Measurements from ENCODE around the gene ZNF791.
"Not testable (repeated sequence)": the region's sequence is repeated elsewhere in the genome, so short reads cannot be mapped to it uniquely, and the experiment has no call there.

ZNF791 gene

DNA sequence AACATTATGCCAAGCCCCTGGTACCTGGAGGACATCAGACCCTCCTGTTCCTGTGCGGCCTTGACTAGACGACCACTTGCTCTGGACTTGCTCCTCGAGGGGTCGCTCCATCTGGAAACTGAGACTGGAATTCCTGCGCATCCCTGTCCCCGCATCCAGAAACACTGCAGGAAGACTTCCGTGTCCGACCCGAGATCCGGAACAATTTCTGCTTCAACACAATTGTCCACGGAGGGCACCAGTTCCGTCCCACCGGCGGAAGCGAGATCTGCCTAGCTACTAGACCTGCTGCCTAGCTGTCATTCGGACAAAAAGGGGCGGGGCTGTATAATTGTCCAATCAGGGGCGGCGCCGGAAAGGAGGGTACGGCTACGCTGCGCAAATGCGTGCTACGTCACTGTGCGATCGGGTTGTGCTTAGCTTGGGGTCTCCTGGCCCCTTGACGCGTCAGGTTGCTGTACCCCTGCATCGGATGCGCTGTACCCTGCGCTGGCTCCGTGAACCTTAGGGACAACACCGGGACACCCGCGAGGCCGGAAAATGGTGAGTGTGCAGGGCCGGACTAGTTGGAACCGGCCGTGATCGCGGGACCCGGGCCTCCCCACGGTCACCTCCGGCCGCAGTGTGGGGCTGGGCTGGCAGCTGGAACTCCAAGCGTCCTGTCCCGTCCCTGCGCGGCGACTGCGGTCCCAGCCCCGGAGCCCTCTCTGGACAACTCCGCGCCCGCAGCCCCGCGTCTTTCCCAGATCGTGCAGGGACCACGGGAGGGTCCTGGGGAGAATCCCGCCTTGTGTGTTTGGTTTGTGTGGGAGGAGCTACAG lies at the start of gene ZNF791, which contains the start of gene ZNF490:
Gene ZNF791 (plus strand): TSS at position 381 of the 821 bp plus-strand sequence. CDS start 160 bp downstream, at position 541.
Gene ZNF490 (minus strand): TSS at position 274 of the 821 bp plus-strand sequence. CDS start 133 bp downstream, at position 141.
- peak; percentile 98 for DNase-seq (ENCODE audit: low spot score)

DNA sequence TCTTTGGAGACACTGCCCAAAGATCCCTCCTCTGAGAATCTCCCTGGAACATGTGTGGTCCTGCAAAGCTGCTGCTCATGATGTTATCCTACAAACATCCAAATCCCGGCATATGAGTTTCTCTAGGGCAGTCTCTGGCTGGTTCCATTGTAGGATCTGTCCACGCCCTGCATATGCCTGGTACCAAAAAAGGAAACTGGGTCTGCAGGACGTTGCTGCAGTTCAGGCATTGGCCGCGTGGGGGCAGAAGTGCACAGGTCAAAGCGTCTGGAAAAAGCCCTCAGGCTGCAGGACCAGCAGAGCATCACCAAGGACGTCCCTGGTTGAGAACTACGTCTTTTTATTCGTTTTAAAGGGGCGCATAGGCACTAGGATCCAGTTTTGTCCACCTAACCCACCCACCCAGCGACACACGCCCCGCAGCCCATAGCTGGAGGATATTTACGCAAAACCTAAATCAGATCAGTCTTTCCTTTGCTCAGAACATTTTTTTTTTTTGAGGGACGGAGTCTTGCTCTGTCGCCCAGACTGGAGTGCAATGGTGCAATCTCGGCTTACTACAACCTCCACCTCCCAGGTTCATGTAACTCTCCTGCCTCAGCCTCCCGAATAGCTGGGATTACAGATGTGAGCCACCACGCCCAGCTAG lies 46.6 kb upstream of the ZNF791 start:
- DNase-seq (ENCODE audit: low spot score) = peak; percentile 91

DNA sequence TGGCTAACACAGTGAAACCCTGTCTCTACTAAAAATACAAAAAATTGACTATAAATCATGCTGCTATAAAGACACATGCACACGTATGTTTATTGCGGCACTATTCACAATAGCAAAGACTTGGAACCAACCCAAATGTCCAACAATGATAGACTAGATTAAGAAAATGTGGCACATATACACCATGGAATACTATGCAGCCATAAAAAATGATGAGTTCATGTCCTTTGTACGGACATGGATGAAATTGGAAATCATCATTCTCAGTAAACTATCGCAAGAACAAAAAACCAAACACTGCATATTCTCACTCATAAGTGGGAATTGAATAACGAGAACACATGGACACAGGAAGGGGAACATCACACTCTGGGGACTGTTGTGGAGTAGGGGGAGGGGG lies 44.3 kb upstream of the ZNF791 start:
- not testable (repeated sequence) for DNase-seq (ENCODE audit: low spot score)

DNA sequence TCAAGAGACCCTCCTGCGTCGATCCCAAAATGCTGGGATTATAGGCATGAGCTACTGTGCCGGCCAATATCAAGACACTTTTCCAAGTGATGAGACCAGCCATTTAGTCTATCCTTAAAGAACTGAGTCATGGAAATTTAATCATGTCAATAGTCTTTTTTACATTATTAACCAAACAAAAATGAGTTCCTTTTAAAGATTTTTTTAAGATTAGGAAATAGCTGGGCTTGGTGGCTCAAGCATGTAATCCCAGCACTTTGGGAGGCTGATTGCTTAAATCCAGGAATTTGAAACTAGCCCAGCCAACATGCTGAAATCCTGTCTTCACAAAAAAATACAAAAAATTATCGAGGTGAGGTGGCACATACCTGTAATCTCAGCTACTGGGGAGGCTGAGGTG lies 42.8 kb upstream of the ZNF791 start:
- DNase-seq (ENCODE audit: low spot score) = no peak

DNA sequence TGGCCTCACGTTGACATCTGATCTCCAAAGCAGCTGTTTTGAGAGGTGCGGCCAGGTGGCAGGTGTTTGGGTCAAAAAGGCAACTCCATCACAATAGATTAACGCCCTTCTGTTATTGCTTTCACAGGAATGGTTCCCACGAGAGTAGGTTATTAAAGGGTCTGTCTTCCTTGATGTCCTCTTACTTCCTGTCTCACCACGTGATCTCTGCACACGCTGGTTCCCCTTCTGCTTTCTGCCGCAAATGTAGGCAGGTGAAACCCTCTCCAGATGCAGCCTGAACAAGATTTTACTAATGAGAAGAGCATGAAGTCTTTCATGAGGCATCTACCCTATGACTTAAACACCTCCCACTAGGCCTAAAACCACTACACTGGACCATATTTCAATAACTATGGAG lies 36.7 kb upstream of the ZNF791 start:
- no peak for DNase-seq (ENCODE audit: low spot score)

DNA sequence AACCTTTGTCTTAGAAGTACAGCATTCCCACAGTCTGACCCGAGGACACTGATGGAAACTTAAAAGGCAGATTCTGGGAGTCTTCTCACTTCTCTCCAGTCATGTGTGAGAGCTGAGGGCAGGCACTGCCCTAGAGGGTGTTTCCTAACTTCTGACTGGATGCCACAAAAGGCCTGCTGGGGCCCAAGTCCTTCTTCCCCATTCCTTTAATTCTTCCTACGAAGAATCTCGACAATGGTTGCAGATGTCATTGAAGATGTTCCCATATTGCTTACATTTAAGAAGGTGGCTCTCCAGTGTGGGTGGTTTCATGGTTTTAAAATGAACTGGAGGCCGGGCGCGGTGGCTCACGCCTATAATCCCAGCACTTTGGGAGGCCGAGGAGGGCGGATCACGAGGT lies 32.1 kb upstream of the ZNF791 start:
- DNase-seq (ENCODE audit: low spot score) = no peak

DNA sequence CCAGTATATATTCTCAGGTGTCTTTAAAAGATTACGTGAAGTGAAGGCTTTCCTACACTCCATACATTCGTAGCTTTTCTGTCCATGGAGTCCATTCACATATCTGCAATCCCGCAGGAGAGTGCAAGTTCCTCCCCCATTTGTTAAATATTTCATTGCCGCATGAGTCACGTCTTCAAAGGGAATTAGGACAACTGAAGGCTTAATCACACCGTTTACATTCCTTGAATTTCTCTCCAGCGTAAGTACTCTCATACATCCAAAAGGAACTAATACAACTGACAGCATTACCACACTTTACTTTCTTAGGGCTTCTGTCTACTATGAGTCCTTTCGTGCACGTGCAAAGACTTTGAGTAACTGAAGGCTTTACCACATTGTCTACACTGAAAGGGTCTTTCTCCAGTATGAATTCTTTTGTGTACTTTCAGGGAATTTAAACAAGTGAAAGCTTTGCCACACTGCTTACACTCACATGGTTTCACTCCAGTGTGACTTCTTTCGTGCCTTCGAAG lies 30.5 kb upstream of the ZNF791 start:
- no peak for DNase-seq (ENCODE audit: low spot score)

DNA sequence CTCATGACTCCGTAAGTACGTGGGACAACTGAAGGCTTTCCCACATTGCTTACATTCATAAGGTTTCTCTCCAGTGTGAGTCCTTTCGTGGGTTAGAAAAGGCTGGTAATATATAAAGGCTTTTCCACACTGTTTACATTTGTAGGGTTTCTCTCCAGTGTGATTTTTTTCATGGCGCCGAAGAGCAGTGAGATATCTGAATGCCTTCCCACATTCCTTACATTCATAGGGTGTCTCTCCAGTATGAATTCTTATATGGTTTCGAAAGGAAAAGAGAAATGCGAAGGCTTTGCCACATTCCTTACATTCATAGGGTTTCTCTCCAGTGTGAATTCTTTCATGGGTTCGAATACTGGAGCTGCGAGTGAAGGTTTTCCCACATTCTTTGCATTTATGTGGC lies 29.6 kb upstream of the ZNF791 start:
- DNase-seq (ENCODE audit: low spot score) = no peak

DNA sequence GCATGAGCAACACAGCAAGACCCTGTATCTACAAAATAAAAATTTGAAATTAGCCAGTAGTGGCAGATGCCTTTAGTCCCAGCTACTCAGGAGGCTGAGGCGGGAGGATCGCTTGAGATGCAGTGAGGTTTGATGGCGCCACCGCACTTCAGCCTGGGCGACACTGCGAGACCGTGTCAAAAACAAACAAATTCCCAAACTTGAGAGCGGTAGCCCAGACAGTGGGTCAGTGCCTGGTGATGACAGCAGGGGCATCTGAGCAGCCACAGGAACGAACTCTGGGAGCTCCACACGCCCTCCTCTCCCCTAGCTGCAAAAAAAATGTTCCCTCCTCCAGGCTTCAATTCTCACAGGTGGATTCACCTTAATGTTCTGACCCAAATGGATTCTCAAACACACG lies 14.2 kb upstream of the ZNF791 start:
- DNase-seq (ENCODE audit: low spot score) = no peak

DNA sequence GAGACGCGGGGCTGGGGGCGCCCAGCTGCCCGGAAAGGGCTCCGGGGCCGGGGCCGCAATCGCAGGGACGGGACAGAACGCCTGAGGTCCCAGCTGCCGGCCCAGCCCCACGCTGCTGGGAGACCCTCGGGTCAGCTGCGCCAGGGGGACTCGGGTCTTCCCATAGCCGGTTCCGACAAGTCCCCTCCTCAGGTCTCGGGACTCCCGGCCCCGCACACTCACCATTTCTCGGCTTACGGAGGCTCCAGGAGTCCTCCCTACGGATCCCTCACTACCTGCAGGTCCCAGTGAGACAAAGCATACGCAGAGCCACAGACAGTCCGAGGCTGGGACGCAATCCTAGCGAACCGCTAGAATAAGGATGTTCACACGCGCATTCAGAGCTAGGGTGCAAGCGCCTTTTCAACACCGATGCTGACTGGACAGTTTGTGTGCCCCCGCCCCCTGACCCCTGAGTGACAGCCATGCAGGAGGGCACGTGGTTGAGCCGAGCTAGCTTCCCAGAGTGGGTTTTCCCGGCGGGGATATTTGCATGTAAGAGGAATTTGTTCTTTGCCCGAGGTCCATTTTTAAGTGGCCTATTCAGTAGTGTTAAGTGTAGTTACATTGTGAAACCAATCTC lies 13.7 kb upstream of the ZNF791 start:
- DNase-seq (ENCODE audit: low spot score) = no peak

DNA sequence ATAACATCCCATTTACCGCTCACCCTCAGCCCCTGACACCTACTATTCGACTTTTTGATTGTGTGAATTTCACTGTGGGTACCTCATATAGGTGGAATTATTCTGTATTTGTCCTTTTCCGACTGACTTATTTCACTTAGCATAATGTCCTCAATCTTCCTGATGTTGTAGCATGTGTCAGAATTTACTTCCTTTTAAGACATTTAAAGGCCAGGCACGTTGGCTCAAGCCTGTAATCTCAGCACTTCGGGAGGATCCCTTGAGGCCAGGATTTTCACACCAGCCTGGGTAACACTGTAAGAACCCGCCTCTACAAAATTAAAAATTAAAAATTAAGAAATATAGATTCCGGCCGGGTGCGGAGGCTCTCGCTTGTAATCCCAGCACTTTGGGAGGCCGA lies 13.1 kb upstream of the ZNF791 start:
- DNase-seq (ENCODE audit: low spot score) = no peak

DNA sequence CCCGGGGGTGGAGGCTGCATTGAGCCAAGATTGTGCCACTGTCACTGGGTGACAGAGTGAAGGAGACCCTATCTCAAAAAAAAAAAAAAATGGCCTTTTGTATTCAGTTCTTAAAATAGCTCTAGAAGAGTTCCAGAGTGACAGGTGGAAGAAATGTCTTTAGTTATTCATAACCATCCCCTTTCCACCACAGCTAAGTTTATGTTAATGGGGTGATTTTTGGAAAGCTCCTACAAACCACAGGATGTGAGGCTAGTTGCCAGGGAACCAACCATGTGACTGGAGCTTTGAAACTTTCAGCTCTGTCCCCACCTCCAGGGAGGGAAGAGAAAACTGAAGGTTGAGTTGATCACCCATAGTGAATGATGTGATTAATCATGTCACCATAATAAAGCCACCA lies 7.0 kb upstream of the ZNF791 start:
- DNase-seq (ENCODE audit: low spot score) = no peak

DNA sequence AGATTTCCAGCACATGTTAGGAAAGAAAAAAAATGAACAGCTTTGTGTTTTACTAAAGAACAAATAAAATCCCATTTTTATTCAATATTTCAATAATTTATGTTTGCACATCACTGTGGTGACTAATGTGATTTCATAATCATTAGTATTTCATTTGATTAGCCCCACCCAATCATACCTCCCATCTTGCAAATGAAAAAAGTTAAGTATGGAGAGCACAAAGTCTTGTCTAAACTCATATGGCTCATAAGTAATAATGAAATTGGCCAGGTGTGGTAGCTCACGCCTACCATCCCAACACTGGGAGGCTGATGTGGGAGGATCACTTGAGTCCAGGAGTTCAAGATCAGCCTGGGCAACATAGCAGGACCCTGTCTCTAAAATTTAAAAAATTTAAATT lies 3.9 kb upstream of the ZNF791 start:
- DNase-seq (ENCODE audit: low spot score) = no peak

DNA sequence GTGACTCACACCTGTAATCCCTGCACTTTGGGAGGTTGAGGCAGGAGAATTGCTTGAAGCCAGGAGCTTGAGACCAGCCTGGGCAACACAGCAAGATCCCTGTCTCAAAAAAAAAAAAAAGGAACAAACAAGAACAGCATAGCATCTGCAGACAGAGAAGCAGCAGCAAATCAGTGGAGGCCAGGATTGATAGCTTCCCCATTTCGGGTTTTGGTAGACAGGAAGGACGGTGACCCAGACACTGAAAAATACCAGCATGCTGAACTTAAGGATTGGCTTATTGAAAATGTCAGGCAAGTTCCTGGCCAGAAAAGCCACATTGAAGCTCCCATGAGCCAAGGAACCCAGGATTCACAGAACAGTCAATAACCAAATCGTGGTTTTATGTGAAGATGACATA lies 3.1 kb upstream of the ZNF791 start:
- DNase-seq (ENCODE audit: low spot score) = peak; percentile 29

DNA sequence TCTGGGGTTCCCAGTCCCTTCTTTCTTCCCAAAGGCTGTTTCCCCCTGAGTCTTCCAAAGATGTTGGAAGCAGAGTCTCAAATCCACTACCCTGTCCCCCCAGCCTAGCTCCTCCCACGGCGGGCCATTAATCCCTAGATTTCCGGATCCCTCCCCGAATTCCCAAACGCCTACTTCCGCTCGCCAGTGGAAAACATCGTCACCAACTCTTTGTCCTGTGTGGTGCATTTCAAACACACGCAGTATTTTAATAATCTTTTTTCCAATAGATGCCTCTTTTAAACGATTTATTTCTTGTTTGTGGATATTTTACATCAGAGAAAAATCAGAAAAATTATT lies 610 bp downstream of the ZNF791 start:
- DNase-seq (ENCODE audit: low spot score) = peak; percentile 65

DNA sequence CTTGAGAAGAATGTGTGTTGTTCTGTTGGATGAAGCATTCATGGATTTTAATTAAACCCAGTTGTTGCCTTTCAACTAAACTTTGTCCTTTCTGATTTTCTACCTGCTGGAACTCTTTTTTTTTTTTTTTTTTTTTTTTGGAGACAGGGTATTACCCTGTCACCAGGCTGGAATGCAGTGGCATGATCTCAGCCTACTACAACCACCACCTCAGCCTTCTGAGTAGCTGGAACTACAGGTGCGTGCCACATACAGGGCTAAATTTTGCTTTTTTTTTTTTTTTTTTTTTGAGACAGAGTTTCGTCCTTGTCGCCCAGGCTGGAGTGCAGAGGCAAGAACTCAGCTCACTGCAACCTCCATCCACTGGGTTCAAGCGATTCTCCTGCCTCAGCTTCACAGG lies 6.9 kb downstream of the ZNF791 start:
- no peak for DNase-seq (ENCODE audit: low spot score)

DNA sequence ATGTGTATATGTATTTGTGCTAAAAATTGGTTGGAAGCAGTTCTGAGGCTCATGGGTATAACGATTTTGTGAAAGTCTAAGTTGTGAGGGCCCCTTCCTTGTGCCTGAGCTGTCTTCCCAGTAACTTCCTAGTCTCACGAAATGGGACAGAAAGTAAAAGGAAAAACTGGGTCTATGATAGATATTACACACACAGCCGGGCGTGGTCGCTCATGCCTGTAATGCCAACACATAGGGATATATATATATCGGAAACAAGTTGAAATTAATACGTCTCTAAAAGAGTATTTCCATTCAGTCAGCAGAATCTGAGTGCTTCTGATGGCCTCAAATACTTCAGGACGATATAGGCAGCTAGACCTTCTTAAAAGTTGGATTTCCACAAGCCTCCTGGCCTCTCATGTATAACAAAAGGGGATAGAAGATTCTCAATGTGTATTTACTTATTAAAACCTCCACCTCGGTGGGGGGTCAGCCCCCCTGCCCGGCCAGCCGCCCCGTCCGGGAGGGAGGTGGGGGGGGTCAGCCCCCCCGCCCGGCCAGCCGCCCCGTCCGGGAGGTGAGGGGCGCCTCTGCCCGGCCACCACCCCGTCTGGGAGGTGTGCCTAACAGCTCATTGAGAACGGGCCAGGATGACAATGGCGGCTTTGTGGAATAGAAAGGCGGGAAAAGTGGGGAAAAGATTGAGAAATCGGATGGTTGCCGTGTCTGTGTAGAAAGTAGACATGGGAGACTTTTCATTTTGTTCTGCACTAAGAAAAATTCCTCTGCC lies 10.7 kb downstream of the ZNF791 start:
- not testable (repeated sequence) for DNase-seq (ENCODE audit: low spot score)

DNA sequence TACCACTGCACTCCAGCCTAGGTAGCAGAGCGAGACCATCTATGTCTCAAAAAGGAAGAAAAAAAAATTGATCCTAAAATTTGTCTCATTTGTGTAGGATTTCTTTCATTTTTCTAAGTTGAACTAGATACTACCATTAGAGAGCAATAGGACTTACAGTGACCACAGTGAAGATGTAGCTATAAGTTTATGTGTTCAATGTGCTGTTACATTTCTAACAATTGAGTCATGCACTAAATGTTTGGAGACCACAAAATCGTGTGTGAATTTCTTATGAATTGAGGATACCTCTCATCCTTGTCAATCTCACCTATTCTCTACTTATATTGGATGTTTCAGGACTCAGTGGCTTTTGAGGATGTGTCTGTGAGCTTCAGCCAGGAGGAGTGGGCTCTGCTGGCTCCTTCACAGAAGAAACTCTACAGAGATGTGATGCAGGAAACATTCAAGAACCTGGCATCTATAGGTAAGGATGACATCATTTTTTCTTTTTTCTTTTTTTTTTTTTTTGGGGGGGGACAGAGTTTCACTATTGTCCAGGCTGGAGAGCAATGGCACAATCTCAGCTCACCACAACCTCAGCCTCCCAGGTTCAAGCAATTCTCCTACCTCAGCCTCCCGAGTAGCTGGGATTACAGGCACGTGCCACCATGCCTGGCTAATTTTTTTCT lies 12.8 kb downstream of the ZNF791 start:
- no peak for DNase-seq (ENCODE audit: low spot score)

DNA sequence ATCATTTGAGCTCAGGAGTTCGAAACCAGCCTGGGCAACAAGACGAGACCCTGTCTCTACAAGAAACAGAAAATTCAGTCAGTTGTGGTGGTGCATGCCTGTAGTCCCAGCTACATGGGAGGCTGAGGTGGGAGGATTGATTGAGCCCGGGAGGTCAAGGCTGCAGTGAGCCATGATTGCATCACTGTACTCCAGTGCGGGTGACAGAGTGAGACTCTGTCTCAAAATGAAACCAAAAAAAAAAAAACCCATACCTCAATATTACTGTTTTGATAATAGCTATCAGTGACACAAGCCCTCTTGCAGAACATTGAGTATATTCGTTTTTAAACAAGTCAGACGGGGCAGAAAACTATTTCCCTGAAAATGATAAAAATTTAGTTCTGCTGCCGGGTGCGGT lies 16.2 kb downstream of the ZNF791 start:
- DNase-seq (ENCODE audit: low spot score) = no peak

DNA sequence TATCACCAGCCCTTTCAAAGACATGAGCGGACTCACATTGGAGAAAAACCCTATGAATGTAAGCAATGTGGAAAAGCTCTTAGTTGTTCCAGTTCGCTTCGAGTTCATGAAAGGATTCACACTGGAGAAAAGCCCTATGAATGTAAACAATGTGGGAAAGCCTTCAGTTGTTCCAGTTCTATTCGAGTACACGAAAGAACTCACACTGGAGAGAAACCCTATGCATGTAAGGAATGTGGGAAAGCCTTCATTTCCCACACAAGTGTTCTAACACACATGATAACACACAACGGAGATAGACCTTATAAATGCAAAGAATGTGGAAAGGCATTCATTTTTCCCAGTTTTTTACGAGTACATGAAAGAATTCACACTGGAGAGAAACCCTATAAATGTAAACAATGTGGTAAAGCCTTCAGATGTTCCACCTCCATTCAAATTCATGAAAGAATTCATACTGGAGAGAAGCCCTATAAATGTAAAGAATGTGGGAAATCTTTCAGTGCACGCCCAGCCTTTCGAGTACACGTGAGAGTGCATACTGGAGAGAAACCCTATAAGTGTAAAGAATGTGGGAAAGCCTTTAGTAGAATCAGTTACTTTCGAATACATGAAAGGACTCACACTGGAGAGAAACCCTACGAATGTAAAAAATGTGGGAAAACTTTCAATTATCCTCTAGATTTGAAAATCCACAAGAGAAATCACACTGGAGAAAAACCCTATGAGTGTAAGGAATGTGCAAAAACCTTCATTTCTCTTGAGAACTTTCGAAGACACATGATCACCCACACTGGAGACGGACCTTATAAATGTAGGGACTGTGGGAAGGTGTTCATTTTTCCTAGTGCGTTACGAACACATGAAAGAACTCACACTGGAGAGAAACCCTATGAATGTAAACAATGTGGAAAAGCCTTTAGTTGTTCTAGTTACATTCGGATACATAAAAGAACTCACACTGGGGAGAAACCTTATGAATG lies 17.6 kb downstream of the ZNF791 start:
- DNase-seq (ENCODE audit: low spot score) = no peak
